Measurements from ENCODE around the gene XPNPEP3. TPM values are rescaled to one million over a fixed set of nuclear protein-coding genes. Genes with fewer than 3 reads are reported as not detected.

Gene XPNPEP3
- total and polyA plus RNA-seq, 8 donors: 3.0 to 12.5 (median 5.2) TPM

DNA sequence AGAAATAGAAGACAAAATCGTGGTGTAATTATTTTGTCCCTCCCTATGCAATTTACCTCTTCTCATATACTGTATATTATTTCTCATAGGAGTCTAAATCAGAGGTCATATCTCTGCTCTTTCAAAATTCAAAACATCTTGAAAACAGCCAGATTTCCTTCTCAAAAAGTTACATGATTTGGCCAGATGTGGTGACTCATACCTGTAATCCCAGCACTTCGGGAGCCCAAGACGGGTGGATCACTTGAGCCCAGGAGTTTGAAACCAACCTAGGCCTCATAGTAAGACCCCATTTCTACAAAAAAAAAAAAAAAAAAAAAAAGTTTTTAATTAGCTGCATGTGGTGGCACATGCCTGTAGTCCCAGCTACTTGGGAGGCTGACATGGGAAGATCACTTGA, 33.9 kb downstream of the XPNPEP3 start:
- no peak for DNase-seq
- intact Hi-C loops (cut with DNase I; ENCODE audit: low total_unique reads): no loop called here
- H3K36me3 ChIP-seq: peaks cover 19 to 77% (median 75%) of the 10 kb centered on the region in 4 donors
- TF ChIP-seq POLR2AphosphoS5 (IDR thresholded peaks at IDR 0.05) (no peak), POLR2A (IDR thresholded peaks at IDR 0.05) (no peak), EP300 (IDR thresholded peaks at IDR 0.05) (no peak)
- TF ChIP-seq, protein P1, sequence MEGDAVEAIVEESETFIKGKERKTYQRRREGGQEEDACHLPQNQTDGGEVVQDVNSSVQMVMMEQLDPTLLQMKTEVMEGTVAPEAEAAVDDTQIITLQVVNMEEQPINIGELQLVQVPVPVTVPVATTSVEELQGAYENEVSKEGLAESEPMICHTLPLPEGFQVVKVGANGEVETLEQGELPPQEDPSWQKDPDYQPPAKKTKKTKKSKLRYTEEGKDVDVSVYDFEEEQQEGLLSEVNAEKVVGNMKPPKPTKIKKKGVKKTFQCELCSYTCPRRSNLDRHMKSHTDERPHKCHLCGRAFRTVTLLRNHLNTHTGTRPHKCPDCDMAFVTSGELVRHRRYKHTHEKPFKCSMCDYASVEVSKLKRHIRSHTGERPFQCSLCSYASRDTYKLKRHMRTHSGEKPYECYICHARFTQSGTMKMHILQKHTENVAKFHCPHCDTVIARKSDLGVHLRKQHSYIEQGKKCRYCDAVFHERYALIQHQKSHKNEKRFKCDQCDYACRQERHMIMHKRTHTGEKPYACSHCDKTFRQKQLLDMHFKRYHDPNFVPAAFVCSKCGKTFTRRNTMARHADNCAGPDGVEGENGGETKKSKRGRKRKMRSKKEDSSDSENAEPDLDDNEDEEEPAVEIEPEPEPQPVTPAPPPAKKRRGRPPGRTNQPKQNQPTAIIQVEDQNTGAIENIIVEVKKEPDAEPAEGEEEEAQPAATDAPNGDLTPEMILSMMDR (IDR thresholded peaks at IDR 0.05): no peak
- no peak overlapping the region for H3K27ac ChIP-seq
- H3K27me3 ChIP-seq: no peaks in the 10 kb centered on the region
- H3K9me3 ChIP-seq: no peaks in the 10 kb centered on the region
- no peak overlapping the region for H3K4me3 ChIP-seq
- WGBS, 5 donors: 85 to 90% (median 88%) methylated on average over 3 of the region's 3 CpGs
- no peaks in the 10 kb centered on the region for H3K4me1 ChIP-seq

DNA sequence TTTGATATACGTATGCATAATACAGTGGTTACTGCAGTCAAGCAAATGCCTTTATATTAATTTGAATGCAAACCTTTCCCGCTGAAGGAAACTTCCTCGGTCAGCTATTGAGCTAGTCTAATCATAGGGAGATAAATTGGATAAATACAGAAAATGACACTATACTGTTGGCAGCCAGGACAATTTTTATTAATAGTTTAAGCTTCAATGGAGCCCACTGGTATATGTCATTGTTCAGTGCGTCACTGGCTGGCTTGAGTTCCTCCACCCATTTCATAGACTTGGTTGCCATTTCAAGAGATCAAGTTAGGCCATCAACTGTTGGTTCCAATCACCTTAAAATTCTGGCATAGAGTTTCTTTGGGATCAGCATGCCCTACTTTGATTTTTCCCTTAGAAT, 37.5 kb downstream of the XPNPEP3 start:
- H3K36me3 ChIP-seq: peaks cover 5 to 44% (median 40%) of the 10 kb centered on the region in 4 donors
- intact Hi-C loops (cut with DNase I; ENCODE audit: low total_unique reads): no loop called here
- H3K27ac ChIP-seq: no peak overlapping the region
- TF ChIP-seq, protein P1 (IDR thresholded peaks at IDR 0.05): no peak
- no peak for TF ChIP-seq POLR2A (IDR thresholded peaks at IDR 0.05)
- no peak for TF ChIP-seq POLR2AphosphoS5 (IDR thresholded peaks at IDR 0.05)
- no peak for TF ChIP-seq EP300 (IDR thresholded peaks at IDR 0.05)
- DNase-seq: no peak
- H3K4me3 ChIP-seq: no peak overlapping the region
- no peaks in the 10 kb centered on the region for H3K27me3 ChIP-seq
- peaks cover 0 to 5% (median 0%) of the 10 kb centered on the region in 4 donors for H3K4me1 ChIP-seq
- 38 to 70% (median 54%) methylated on average over 4 of the region's 4 CpGs for WGBS, 5 donors
- H3K9me3 ChIP-seq: no peaks in the 10 kb centered on the region

DNA sequence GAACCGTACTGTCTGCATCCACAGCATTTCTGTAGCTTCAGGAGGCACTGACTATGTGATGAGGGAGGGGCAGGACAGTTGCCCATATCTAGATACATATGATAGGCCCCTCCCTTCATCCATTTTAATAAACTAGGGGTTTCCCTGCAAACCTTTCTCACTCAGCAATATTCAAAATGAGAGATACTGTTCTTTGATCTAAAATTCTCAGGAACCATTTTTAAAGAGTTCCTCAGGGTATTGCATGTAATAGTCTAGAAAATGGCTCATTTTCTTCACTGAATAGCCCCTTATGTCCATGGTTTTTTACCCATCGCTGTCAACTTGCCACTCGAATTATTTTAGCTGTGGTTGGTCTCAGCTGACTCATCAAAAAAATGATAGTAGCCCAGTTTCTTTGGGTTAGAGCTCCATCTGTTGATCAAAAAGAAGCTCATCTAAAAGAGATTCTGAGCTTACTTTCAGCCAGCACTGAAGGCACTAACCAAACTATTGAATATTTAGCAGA, 42.0 kb downstream of the XPNPEP3 start:
- peak in 1 of 2 donors; percentile 73 for DNase-seq
- 37 to 47% (median 43%) methylated on average over 3 of the region's 3 CpGs for WGBS, 5 donors
- H3K4me3 ChIP-seq: no peak overlapping the region

DNA sequence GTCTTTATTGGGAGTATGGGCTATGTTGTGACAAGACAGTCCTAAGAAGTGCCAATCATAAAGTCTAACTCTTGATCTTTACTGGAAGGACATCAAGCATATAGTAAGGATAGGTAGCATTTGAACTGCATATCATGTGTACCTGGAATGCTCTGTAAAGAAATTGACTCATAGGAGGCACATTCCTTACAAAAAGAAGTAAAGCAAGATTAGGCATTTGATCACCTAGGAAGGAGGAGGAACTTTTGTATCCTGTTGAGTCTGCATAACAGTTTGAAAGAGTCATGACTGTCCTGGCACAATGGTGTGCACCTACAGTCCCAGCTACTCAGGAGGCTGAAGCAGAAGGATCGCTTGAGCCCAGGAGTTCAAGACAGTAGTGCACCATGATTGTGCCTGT, 47.2 kb downstream of the XPNPEP3 start:
- peaks cover 0 to under 1% (median 0%) of the 10 kb centered on the region in 4 donors for H3K4me1 ChIP-seq
- 81 to 100% (median 96%) methylated on average over 1 of the region's 1 CpG for WGBS, 5 donors
- intact Hi-C loops (cut with DNase I; ENCODE audit: low total_unique reads): no loop called here
- TF ChIP-seq EP300 (IDR thresholded peaks at IDR 0.05): no peak
- TF ChIP-seq POLR2AphosphoS5 (IDR thresholded peaks at IDR 0.05): no peak
- TF ChIP-seq, protein P1 (IDR thresholded peaks at IDR 0.05): no peak
- TF ChIP-seq POLR2A (IDR thresholded peaks at IDR 0.05): no peak
- no peaks in the 10 kb centered on the region for H3K9me3 ChIP-seq
- no peak overlapping the region for H3K27ac ChIP-seq
- peaks cover 0 to 51% (median 45%) of the 10 kb centered on the region in 4 donors for H3K36me3 ChIP-seq
- DNase-seq: no peak
- no peak overlapping the region for H3K4me3 ChIP-seq
- no peaks in the 10 kb centered on the region for H3K27me3 ChIP-seq

More for the DNA sequence above, 42.0 kb downstream of the XPNPEP3 start:
- intact Hi-C loops (cut with DNase I; ENCODE audit: low total_unique reads): no loop called here
- Histone ChIP-seq H3K4me1 (peaks cover 0 to 5% (median 0%) of the 10 kb centered on the region in 4 donors), H3K27me3 (no peaks in the 10 kb centered on the region), H3K27ac (no peak overlapping the region), H3K36me3 (peaks cover 0 to 23% (median 11%) of the 10 kb centered on the region in 4 donors), H3K9me3 (no peaks in the 10 kb centered on the region)
- TF ChIP-seq POLR2A (IDR thresholded peaks at IDR 0.05) (no peak), EP300 (IDR thresholded peaks at IDR 0.05) (no peak), POLR2AphosphoS5 (IDR thresholded peaks at IDR 0.05) (no peak)
- TF ChIP-seq, protein P1 (IDR thresholded peaks at IDR 0.05): peak in 3 of 7 experiments; percentile 17 to 20 (median 17)
